ENCODE measurements around the gene OGFOD2. TPM values are rescaled to one million over a fixed set of nuclear protein-coding genes. Genes with fewer than 3 reads are reported as not detected.

The OGFOD2 gene
- total RNA-seq, 1 experiment from 2014 or later: 35.6 TPM

DNA sequence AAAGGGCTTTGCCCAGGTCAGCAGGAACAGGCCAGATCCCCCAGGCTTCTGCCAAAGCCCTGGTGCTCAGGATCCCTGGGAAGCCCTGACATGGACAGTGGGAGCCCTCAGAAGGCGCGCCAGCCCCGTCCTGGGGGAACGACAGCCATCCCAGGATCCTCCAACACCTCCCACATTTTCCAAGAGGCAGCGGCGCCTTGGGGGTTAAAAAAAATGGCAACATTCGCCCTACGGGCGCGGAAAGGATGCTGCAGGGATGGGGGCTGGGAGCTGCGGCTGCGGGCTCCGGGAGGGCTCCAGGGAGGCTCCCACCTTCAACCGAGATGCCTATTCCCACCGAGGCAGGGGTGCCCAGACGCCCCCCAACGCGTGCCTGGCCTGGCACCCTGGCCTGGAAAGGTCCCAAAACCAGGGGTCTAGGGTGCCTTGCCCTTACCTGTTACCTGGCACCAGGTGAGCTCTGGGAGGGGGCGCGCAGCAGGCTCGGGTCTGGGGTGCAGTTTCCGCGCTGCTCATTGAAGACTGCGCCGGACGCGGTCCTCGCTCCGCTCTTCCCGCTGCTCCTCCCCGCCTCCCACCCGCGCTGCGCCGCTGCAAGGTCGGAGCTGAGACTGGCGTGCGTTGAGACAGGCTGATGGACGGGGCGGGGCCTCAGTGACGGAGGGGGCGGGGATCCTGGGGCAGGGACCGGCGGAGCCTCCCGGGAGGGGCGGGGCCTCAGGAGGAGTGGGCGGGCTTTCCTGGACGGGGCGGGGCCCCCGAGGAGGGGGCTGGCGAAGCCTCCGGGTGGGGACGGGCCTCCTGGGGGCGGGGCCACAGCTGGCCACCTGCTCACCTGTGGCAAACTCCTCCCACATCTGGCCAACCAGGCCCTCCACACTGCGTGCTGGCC lies 8.9 kb upstream of the OGFOD2 start, which contains the start of gene ABCB9:
Gene ABCB9 (minus strand): TSS at position 613 of the 892 bp plus-strand sequence. CDS start 6,228 bp downstream, outside the sequence.
- peak within 1 kb of the TSS; percentile 87 for H2AFZ ChIP-seq (ENCODE audit: low read length)
- peak within 1 kb of the TSS; percentile 91 for H3K4me2 ChIP-seq (ENCODE audit: low read length)
- intact Hi-C loops (cut with micrococcal nuclease): no loop called here
- no peak for TF ChIP-seq EZH2 (IDR thresholded peaks at IDR 0.05; ENCODE audit: low read length, unreplicated experiment)
- no peak for TF ChIP-seq CTCF (conservative IDR thresholded peaks at IDR 0.05; ENCODE audit: low read depth, low read length)
- no peak for TF ChIP-seq EZH2phosphoT487 (IDR thresholded peaks at IDR 0.05; ENCODE audit: borderline replicate concordance, low read length)
- peak within 1 kb of the TSS; percentile 99 for H3K4me3 ChIP-seq (ENCODE audit: low read length)
- peaks cover 22% of the 10 kb centered on the region for H3K4me1 ChIP-seq (ENCODE audit: insufficient read depth, low read length)
- H3K9ac ChIP-seq (ENCODE audit: low read length): peak within 1 kb of the TSS; percentile 72
- peak; percentile 94 for ATAC-seq
- ChIA-PET CTCF (no interaction called here), POLR2A (ENCODE audit: unreplicated experiment) (interaction anchor here (0.5 to 0.7 kb wide), 4 partner anchors 9 to 267 kb away, joined by 3 to 8 read pairs (median 4); partner anchors contain the start of gene MTRFR)
- no peaks in the 10 kb centered on the region for H3K9me2 ChIP-seq (replicated peaks; ENCODE audit: low read length)
- no peaks in the 10 kb centered on the region for H3F3A ChIP-seq (ENCODE audit: low read length, unreplicated experiment)
- DNase-seq: peak; percentile 96
- H3K27me3 ChIP-seq (ENCODE audit: low read length): no peaks in the 10 kb centered on the region
- BruUV-seq (replicated peaks): TSS peak; percentile 55
- H3K36me3 ChIP-seq (ENCODE audit: low read depth, low read length): no peaks in the 10 kb centered on the region
- no peaks in the 10 kb centered on the region for H3K9me3 ChIP-seq (ENCODE audit: low read length)
- H4K20me1 ChIP-seq (ENCODE audit: low read length): no peaks in the 10 kb centered on the region
- H3K79me2 ChIP-seq (ENCODE audit: low read length): peaks cover 35% of the 10 kb centered on the region
- H3K27ac ChIP-seq (ENCODE audit: low read length): no peak within 1 kb of the TSS

DNA sequence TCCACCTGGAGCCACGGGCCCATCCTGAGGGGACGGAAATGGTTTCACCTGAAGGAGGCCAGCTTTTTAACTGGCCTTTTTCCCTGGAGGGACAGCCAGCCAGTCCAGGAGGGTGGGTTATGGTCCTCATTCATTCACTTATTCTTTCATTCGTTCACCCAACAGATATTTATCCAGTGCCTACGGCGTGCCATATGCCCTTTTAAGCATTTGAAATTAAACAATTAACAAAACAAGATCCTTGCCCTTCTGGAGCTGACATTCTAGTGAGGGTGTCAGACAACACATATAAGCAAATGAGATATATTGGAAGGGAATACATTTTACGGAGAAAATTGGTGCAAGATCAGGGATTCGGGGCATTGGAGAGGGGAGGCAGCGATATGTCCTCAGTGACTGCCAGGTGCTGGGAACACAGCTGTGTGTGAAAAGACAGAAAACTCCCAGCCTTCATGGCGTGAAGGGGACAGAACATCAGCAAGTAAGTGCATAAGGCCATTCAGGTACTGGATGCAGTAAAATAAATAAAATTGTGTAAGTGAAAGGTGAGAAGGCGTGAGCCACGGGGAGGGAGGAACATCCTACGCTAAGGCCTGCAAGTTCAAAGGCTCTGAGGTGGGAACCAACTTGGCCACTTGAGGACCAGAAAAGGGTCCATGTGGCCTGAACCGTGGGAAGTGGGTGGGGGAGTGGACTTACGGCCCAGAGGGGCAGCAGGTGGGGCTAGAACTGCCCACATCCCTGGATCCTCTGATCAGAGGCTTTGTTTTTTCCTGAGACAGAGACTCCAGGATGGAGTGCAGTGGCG lies 8.1 kb upstream of the OGFOD2 start:
- Histone ChIP-seq H3K4me1 (ENCODE audit: insufficient read depth, low read length) (peaks cover 22% of the 10 kb centered on the region), H3K79me2 (ENCODE audit: low read length) (peaks cover 35% of the 10 kb centered on the region), H4K20me1 (ENCODE audit: low read length) (no peaks in the 10 kb centered on the region), H3K4me2 (ENCODE audit: low read length) (peak overlapping the region; percentile 43), H3K27me3 (ENCODE audit: low read length) (no peaks in the 10 kb centered on the region), H3F3A (ENCODE audit: low read length, unreplicated experiment) (no peaks in the 10 kb centered on the region), H3K9me2 (replicated peaks; ENCODE audit: low read length) (no peaks in the 10 kb centered on the region), H3K36me3 (ENCODE audit: low read depth, low read length) (no peaks in the 10 kb centered on the region), H3K27ac (ENCODE audit: low read length) (no peak overlapping the region), H3K4me3 (ENCODE audit: low read length) (no peak overlapping the region), H2AFZ (ENCODE audit: low read length) (peak overlapping the region; percentile 44; the same call in 1 of the 2 replicates), H3K9ac (ENCODE audit: low read length) (no peak overlapping the region), H3K9me3 (ENCODE audit: low read length) (no peaks in the 10 kb centered on the region)
- intact Hi-C loops (cut with micrococcal nuclease): no loop called here
- TF ChIP-seq CTCF (conservative IDR thresholded peaks at IDR 0.05; ENCODE audit: low read depth, low read length) (no peak), EZH2 (IDR thresholded peaks at IDR 0.05; ENCODE audit: low read length, unreplicated experiment) (no peak), EZH2phosphoT487 (IDR thresholded peaks at IDR 0.05; ENCODE audit: borderline replicate concordance, low read length) (no peak)
- ATAC-seq (no peak), DNase-seq (no peak)
- ChIA-PET CTCF (no interaction called here), POLR2A (ENCODE audit: unreplicated experiment) (interaction anchor here (0.7 kb wide), 2 partner anchors 69 to 267 kb away, joined by 3 read pairs; partner anchors contain the start of gene MTRFR)
- BruUV-seq (replicated peaks): no TSS peak
